Testis (tissue), 3 donors: ENCODE measurements around the gene TRIP6. TPM values are rescaled to one million over a fixed set of nuclear protein-coding genes. Genes with fewer than 3 reads are reported as not detected.
A peak's percentile ranks its signal among the peaks of the same experiment; 100 is the strongest.

ENCODE experiments used
- DNase-seq: peaks from one replicate; pipeline ENCODE4 v3.0.0-alpha.2; 2019
- H3K27ac ChIP-seq, 2 donors: fragments of 200-600 bp; sonication (generic); one replicate each; pipeline ENCODE4 v1.5.1; 2019
- H3K27me3 ChIP-seq: fragments of 200-600 bp; sonication (generic); one replicate; pipeline ENCODE4 v1.5.1; 2019
- H3K36me3 ChIP-seq: fragments of 200-600 bp; sonication (generic); one replicate; pipeline ENCODE4 v1.5.1; 2017; ENCODE audit warnings: low read depth; ENCODE audit errors: missing control alignments
- H3K4me1 ChIP-seq: fragments of 200-600 bp; sonication (generic); one replicate; pipeline ENCODE4 v1.5.1; 2019
- H3K4me3 ChIP-seq, 2 donors: fragments of 200-600 bp; sonication (generic); one replicate each; pipeline ENCODE4 v1.5.1; 2017 to 2019
- H3K9me3 ChIP-seq: fragments of 200-600 bp; sonication (generic); one replicate; pipeline ENCODE4 v1.5.1; 2017
- POLR2A ChIP-seq: fragments of 450-650 bp; IDR thresholded peaks from one replicate; pipeline ENCODE4 v1.6.1; 2017; ENCODE audit warnings: antibody characterized with exemption, mild to moderate bottlenecking, moderate library complexity
- WGBS, 2 donors: methylation state at CpG; one replicate each; pipeline ENCODE4 v1.1.5; 2018; 5-methylcytosine and 5-hydroxymethylcytosine counted together
- intact Hi-C: fragments of 100-400 bp; cut with DNase I; formaldehyde crosslinking; loops from one replicate; pipeline ENCODE4 v1.15.1; 2023; ENCODE audit warnings: low total_unique reads
- polyA plus RNA-seq: library from polyadenylated mRNA; stranded (reverse); fragments of 350-450 nt; fragmentation: Illumina TruSeq; extraction: RNeasy Lipid Tissue Mini Kit (QIAGEN cat#74804); gene quantifications from one replicate; pipeline ENCODE4 v1.2.3, GENCODE V29; 2014; ENCODE audit warnings: low read depth, low replicate concordance; ENCODE audit not compliant: insufficient read depth
- total RNA-seq, 2 donors: library from RNA; depleted of rRNA; stranded (reverse); fragments of >200 nt; gene quantifications; one replicate each; pipeline ENCODE4 v1.2.3, GENCODE V29; 2016
- TF ChIP-seq, protein P1 (sequence below), 3 experiments: fragments of 450-650 bp in 2 of 3; fragments of 200-600 bp in 1 of 3; sonication (generic) in 1 of 3; IDR thresholded peaks; one replicate each; pipeline ENCODE4 v1.5.1; 2016 to 2019; ENCODE audit warnings: antibody characterized with exemption in 3 of 3, mild to moderate bottlenecking in 2 of 3, moderate library complexity in 1 of 3

TRIP6 gene
- total and polyA plus RNA-seq, 3 donors from 2014 or later: 46.8 to 99.6 (median 49.8) TPM

- 0 to 14% methylated on average over 1 to 57 of the region's 95 CpGs for WGBS, 2 donors
- intact Hi-C loops: loop anchor here (5.0 kb wide), 1 partner anchor 160 kb away; no protein-coding TSS in a partner anchor
- H3K27me3 ChIP-seq: no peaks in the 10 kb centered on the region
- peak; percentile 74 for DNase-seq
- H3K4me3 ChIP-seq: peak overlapping the region; percentile 9 to 62
- H3K36me3 ChIP-seq: no peaks in the 10 kb centered on the region
- no peaks in the 10 kb centered on the region for H3K9me3 ChIP-seq
- TF ChIP-seq POLR2A: no peak
- TF ChIP-seq, protein P1, sequence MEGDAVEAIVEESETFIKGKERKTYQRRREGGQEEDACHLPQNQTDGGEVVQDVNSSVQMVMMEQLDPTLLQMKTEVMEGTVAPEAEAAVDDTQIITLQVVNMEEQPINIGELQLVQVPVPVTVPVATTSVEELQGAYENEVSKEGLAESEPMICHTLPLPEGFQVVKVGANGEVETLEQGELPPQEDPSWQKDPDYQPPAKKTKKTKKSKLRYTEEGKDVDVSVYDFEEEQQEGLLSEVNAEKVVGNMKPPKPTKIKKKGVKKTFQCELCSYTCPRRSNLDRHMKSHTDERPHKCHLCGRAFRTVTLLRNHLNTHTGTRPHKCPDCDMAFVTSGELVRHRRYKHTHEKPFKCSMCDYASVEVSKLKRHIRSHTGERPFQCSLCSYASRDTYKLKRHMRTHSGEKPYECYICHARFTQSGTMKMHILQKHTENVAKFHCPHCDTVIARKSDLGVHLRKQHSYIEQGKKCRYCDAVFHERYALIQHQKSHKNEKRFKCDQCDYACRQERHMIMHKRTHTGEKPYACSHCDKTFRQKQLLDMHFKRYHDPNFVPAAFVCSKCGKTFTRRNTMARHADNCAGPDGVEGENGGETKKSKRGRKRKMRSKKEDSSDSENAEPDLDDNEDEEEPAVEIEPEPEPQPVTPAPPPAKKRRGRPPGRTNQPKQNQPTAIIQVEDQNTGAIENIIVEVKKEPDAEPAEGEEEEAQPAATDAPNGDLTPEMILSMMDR (IDR thresholded peaks at IDR 0.05): peak; percentile 67 to 84 (median 83)
- peaks cover 12% of the 10 kb centered on the region for H3K4me1 ChIP-seq
- H3K27ac ChIP-seq: no peak overlapping the region
These were observed 29.8 kb downstream of the TRIP6 start for GRCh38 chr7:100896732-100897608.

DNA sequence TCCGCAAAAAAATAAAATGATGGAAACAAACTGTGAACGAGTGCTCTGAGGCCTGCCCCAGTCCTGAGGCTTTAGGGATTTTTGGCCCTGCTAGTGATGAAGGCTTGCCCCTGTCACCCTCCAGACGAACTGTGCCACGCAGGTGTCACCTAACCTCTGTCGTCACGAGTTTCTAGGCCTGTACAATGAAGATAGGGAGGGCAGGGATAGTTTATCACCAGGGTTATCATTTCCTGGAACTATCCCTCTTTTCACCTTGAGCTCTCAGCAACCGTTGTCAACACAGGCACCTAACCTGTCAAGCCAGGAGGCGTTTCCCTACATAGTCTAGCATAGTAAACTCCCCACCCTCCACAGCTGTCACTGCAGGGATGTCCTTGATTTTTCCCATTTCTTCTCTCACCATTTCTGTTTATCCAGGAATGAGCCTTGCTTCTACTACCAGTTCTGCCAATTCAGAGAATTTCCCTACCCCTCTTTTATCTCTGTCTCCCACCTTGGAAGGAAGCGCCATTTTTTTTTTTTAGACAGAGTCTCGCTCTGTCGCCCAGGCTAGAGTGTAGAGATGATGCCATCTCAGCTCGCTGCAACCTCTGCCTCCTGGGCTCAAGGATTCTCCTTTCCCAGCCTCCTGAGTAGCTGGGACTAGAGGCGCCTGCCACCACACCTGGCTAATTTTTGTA, 30.7 kb downstream of the TRIP6 start:
- WGBS, 2 donors: 50 to 57% methylated on average over 13 of the region's 13 CpGs
- no peak for TF ChIP-seq POLR2A
- TF ChIP-seq, protein P1 (IDR thresholded peaks at IDR 0.05): no peak

DNA sequence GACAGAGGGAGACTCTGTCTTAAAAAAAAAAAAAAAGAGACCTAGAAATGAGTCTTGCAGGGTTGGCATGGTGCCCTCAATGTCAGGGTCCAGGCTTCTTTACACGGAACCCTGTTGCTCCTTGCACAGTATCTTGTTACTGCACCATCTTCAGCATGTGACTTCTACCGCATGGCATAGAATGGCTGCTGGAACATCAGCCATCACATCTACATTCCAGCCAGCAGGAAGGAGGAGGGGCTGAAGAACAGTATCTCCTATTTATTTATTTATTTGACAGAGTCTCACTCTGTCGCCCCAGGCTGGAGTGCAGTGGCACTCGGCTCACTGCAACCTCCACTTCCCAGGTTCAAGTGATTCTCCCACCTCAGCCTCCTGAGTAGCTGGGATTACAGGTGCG, 32.2 kb downstream of the TRIP6 start:
- Histone ChIP-seq H3K27me3 (no peaks in the 10 kb centered on the region), H3K4me3 (no peak overlapping the region), H3K27ac (no peak overlapping the region), H3K36me3 (no peaks in the 10 kb centered on the region), H3K4me1 (peaks cover 12% of the 10 kb centered on the region), H3K9me3 (no peaks in the 10 kb centered on the region)
- no peak for DNase-seq
- no peak for TF ChIP-seq POLR2A
- TF ChIP-seq, protein P1 (IDR thresholded peaks at IDR 0.05): no peak
- intact Hi-C loops: loop anchor here (5.0 kb wide), 1 partner anchor 158 kb away; no protein-coding TSS in a partner anchor
- WGBS, 2 donors: 91 to 96% methylated on average over 5 of the region's 5 CpGs

More for the DNA sequence above, 30.7 kb downstream of the TRIP6 start:
- Histone ChIP-seq H3K4me1 (peaks cover 12% of the 10 kb centered on the region), H3K36me3 (no peaks in the 10 kb centered on the region), H3K4me3 (no peak overlapping the region), H3K27me3 (no peaks in the 10 kb centered on the region), H3K9me3 (no peaks in the 10 kb centered on the region), H3K27ac (no peak overlapping the region)
- intact Hi-C loops: loop anchor here (5.0 kb wide), 1 partner anchor 159 kb away; no protein-coding TSS in a partner anchor
- DNase-seq: no peak

DNA sequence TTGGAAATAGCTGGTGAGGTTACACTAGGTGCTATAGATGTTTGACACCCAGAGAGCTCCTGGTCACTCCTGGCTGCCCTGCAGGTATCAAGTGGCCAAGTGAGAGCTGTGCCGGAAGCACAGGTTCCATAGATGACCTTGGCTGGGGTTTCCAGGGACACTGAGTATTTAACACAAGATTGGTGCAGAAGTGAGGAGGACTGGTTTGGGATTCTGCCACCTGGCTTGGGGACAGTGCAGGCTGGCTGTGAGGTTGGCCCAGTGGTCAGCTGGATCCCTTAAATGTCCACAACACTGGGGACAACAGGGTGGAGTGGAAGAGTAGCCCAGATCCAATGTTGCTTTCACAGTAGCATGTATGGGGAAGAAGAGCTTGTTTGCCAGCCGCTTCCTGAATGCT, 33.8 kb downstream of the TRIP6 start:
- H3K27me3 ChIP-seq: no peaks in the 10 kb centered on the region
- WGBS, 2 donors: 68 to 70% methylated on average over 2 of the region's 2 CpGs

More for the DNA sequence above, 33.8 kb downstream of the TRIP6 start:
- Histone ChIP-seq H3K27ac (no peak overlapping the region), H3K4me1 (peaks cover 3% of the 10 kb centered on the region), H3K36me3 (no peaks in the 10 kb centered on the region), H3K9me3 (no peaks in the 10 kb centered on the region), H3K4me3 (no peak overlapping the region)
- no peak for DNase-seq
- intact Hi-C loops: no loop called here
- TF ChIP-seq, protein P1 (IDR thresholded peaks at IDR 0.05): no peak
- no peak for TF ChIP-seq POLR2A
